Activated T-cell treated with anti-CD3 and anti-CD28 coated beads, Interleukin-2, amount 50 U/mL, for 4 hours (primary cell): ENCODE measurements around the gene CD320. TPM values are rescaled to one million over a fixed set of nuclear protein-coding genes. Genes with fewer than 3 reads are reported as not detected.
"Not testable (repeated sequence)": the region's sequence is repeated elsewhere in the genome, so short reads cannot be mapped to it uniquely, and the experiment has no call there.

Experiments used
- ATAC-seq, 2 donors: fragments of 200-7000 bp; cut with Tn5 transposase; one replicate each; pipeline ENCODE4 v1.10.0; 2021
- DNase-seq: peaks from one replicate; pipeline ENCODE4 v3.0.0-alpha.2; 2020
- H3K27me3 Mint-ChIP-seq: one replicate; pipeline ENCODE4 v1.8.0; 2021; ENCODE audit warnings: low read depth, mixed read lengths
- H3K36me3 Mint-ChIP-seq: one replicate; pipeline ENCODE4 v1.8.0; 2022; ENCODE audit warnings: mixed read lengths; ENCODE audit not compliant: insufficient read depth
- H3K4me1 Mint-ChIP-seq: one replicate; pipeline ENCODE4 v1.8.0; 2021; ENCODE audit warnings: low read depth, mixed read lengths
- H3K4me3 Mint-ChIP-seq: one replicate; pipeline ENCODE4 v1.8.0; 2021; ENCODE audit warnings: mild to moderate bottlenecking, moderate library complexity, mixed read lengths
- H3K9me3 Mint-ChIP-seq: one replicate; pipeline ENCODE4 v1.8.0; 2021; ENCODE audit warnings: mixed read lengths
- total RNA-seq, 3 donors: library from RNA; stranded (reverse); gene quantifications; one replicate each; pipeline ENCODE4 v1.2.1, GENCODE V29; 2021

CD320 gene
- 100 to 1,000 TPM; 142 to 175 (median 145) TPM for total RNA-seq

DNA sequence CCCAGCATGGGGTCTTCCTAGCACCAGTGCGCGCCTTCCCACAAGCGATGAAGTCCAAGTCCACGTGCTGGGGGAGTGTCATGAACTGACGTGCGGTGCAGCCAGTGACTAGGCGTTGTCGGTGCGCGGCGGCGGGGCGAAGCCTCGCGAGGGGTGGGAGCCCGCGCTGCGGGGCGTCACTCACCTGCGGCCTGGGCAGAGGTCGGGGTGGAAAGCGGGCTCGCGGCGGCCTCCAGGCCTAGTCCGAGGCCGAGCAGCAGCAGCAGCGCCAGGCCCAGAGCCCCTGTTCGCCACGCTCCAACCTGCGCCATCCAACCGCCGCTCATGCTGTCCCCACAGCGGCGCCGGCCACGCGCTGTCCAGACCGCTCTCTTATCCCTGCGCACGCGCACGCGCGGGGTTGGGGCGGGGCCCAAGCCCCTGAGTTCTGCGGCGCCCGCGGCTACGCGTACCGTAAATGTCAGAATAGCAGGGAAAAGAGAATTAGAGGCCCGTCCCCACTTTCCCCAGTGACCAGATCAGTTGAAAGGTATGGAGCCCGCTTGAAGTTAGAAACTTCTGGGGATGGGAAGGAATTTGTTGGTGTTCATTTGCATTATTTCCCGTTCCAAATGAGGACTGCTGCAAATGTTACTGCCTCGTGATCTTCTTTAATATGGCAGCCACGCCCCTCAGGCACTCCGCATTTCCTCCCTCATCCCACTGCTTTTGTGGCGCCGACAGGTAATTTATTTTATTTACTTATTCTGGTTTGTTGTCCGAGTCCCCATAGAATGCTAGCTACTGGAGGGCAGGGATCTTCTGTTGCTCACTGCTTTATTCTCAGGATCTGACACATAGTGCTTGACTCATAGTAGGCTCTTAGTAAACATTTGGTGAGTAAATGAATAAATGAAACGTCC lies at the start of gene CD320:
TSS of gene CD320 (minus strand) at position 394 of the 902 bp plus-strand sequence. CDS start at position 326, 68 bp downstream.
- ATAC-seq (peak; percentile 95 to 96), DNase-seq (peak; percentile 77)
- Mint-ChIP-seq H3K4me1 (peaks cover 32% of the 10 kb centered on the region), H3K9me3 (no peaks in the 10 kb centered on the region), H3K4me3 (peak within 1 kb of the TSS; percentile 95), H3K27me3 (no peaks in the 10 kb centered on the region), H3K36me3 (peaks cover 6% of the 10 kb centered on the region)

DNA sequence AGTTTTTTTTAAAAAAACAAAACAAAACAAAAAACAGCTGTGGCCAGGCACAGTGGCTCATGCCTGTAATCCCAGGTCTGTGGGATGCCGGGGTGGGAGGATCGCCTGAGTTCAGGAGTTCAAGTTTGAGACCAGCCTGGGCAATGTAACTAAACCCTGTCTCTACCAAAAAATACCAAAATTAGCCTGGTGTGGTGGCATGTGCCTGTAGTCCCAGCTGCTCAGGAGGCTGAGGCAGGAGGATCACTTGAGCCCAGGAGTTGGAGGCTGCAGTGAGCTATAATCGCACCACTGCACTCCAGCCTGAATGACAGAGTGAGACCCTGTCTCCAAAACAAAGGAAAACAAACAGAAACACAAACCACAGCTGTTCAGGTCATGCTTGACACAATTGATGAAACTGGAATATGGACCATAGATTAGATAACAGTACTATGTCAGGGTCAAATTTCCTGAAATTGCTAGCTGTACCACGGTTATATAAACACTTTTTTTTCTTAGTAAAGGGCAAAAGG lies 48.9 kb upstream of the CD320 start:
- H3K9me3 Mint-ChIP-seq, result no peaks in the 10 kb centered on the region
- H3K4me3 Mint-ChIP-seq, result no peak overlapping the region
- DNase-seq (no peak), ATAC-seq (no peak)
- peaks cover 14% of the 10 kb centered on the region for H3K27me3 Mint-ChIP-seq
- H3K4me1 Mint-ChIP-seq, result peaks cover 1% of the 10 kb centered on the region
- H3K36me3 Mint-ChIP-seq, result no peaks in the 10 kb centered on the region

- Mint-ChIP-seq H3K9me3 (no peaks in the 10 kb centered on the region), H3K36me3 (no peaks in the 10 kb centered on the region), H3K4me3 (no peak overlapping the region), H3K27me3 (peaks cover 18% of the 10 kb centered on the region), H3K4me1 (peaks cover 1% of the 10 kb centered on the region)
- DNase-seq (no peak), ATAC-seq (no peak)
Measured at GRCh38 chr19:8355631-8356402, 47.7 kb upstream of the CD320 start.

GRCh38 chr19:8352845-8353244 lies 44.7 kb upstream of the CD320 start:
- peaks cover 21% of the 10 kb centered on the region for H3K27me3 Mint-ChIP-seq
- not testable (repeated sequence) for DNase-seq, H3K36me3 Mint-ChIP-seq, H3K4me1 Mint-ChIP-seq, H3K4me3 Mint-ChIP-seq, H3K9me3 Mint-ChIP-seq, ATAC-seq

GRCh38 chr19:8352134-8352827 lies 44.1 kb upstream of the CD320 start:
- DNase-seq (no peak), ATAC-seq (no peak)
- H3K36me3 Mint-ChIP-seq, result no peaks in the 10 kb centered on the region
- no peaks in the 10 kb centered on the region for H3K9me3 Mint-ChIP-seq
- peaks cover 1% of the 10 kb centered on the region for H3K4me1 Mint-ChIP-seq
- no peak overlapping the region for H3K4me3 Mint-ChIP-seq
- peaks cover 21% of the 10 kb centered on the region for H3K27me3 Mint-ChIP-seq

DNA sequence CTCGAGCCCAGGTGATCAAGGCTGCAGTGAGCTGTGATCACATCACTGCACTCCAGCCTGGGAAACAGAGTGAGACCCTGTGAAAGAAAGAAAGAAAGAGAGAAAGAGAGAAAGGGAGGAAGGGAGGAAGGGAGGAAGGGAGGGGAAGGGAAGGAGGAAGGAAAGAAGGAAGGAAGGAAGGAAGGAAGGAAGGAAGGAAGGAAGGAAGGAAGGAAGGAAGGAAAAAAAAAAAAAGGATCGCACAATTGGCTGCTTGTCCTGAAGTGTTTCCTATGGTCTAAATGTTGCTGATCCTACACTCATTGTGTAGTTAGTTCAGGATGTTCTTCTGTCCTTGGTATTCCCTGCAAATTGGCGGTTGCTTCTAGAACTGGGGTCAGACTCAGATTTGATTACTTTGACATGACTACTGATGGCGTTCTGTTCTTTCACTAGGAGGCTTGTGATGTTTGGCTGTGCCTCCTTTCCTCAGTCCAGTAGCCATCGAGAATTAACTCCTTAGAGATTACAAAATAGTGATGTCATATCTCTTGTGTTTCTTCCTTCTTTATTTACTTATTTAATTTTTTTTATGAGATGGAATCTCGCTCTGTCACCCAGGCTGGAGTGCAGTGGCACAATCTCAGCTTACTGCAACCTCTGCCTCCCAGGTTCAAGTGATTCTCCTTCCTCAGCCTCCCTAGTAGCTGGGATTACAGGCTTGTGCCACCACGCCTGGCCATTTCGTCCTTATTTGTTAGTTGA lies 41.6 kb upstream of the CD320 start:
- not testable (repeated sequence) for ATAC-seq, H3K9me3 Mint-ChIP-seq, H3K36me3 Mint-ChIP-seq, DNase-seq, H3K4me3 Mint-ChIP-seq, H3K4me1 Mint-ChIP-seq
- H3K27me3 Mint-ChIP-seq, result peaks cover 23% of the 10 kb centered on the region

GRCh38 chr19:8343483-8343844 lies 35.3 kb upstream of the CD320 start:
- H3K4me3 Mint-ChIP-seq, result peak overlapping the region; percentile 74
- DNase-seq, result no peak
- peaks cover 8% of the 10 kb centered on the region for H3K4me1 Mint-ChIP-seq
- ATAC-seq, result peak in 1 of 2 donors; percentile 4
- no peaks in the 10 kb centered on the region for H3K36me3 Mint-ChIP-seq
- peaks cover 9% of the 10 kb centered on the region for H3K27me3 Mint-ChIP-seq
- no peaks in the 10 kb centered on the region for H3K9me3 Mint-ChIP-seq

GRCh38 chr19:8342684-8343482 lies 34.7 kb upstream of the CD320 start, which contains the start of gene KANK3:
TSS of gene KANK3 (minus strand) at chr19:8343262. CDS start at chr19:8337828, 5,434 bp downstream.
- ATAC-seq (peak; percentile 100), DNase-seq (peak; percentile 88)
- no peaks in the 10 kb centered on the region for H3K9me3 Mint-ChIP-seq
- H3K4me3 Mint-ChIP-seq, result peak within 1 kb of the TSS; percentile 74
- H3K36me3 Mint-ChIP-seq, result no peaks in the 10 kb centered on the region
- H3K4me1 Mint-ChIP-seq, result peaks cover 8% of the 10 kb centered on the region
- H3K27me3 Mint-ChIP-seq, result peaks cover 14% of the 10 kb centered on the region

- H3K36me3 Mint-ChIP-seq, result no peaks in the 10 kb centered on the region
- H3K27me3 Mint-ChIP-seq, result peaks cover 20% of the 10 kb centered on the region
- DNase-seq (no peak), ATAC-seq (no peak)
- H3K4me1 Mint-ChIP-seq, result peaks cover 8% of the 10 kb centered on the region
- no peaks in the 10 kb centered on the region for H3K9me3 Mint-ChIP-seq
- H3K4me3 Mint-ChIP-seq, result no peak overlapping the region
Measured at GRCh38 chr19:8342316-8342683, 34.1 kb upstream of the CD320 start.

GRCh38 chr19:8341504-8341903 lies 33.3 kb upstream of the CD320 start:
- H3K9me3 Mint-ChIP-seq, ATAC-seq, H3K36me3 Mint-ChIP-seq, DNase-seq, H3K4me1 Mint-ChIP-seq, H3K4me3 Mint-ChIP-seq: not testable (repeated sequence)
- H3K27me3 Mint-ChIP-seq, result peaks cover 24% of the 10 kb centered on the region

- ATAC-seq, result no peak
- no peak overlapping the region for H3K4me3 Mint-ChIP-seq
- peaks cover 31% of the 10 kb centered on the region for H3K27me3 Mint-ChIP-seq
- no peak for DNase-seq
- no peaks in the 10 kb centered on the region for H3K9me3 Mint-ChIP-seq
- H3K4me1 Mint-ChIP-seq, result peaks cover 11% of the 10 kb centered on the region
- H3K36me3 Mint-ChIP-seq, result no peaks in the 10 kb centered on the region
Measured at GRCh38 chr19:8340341-8341096, 32.4 kb upstream of the CD320 start.

GRCh38 chr19:8338835-8339234 lies 30.7 kb upstream of the CD320 start:
- H3K4me1 Mint-ChIP-seq, result peaks cover 11% of the 10 kb centered on the region
- no peak for DNase-seq
- H3K4me3 Mint-ChIP-seq, result no peak overlapping the region
- peaks cover 36% of the 10 kb centered on the region for H3K27me3 Mint-ChIP-seq
- no peaks in the 10 kb centered on the region for H3K36me3 Mint-ChIP-seq
- ATAC-seq, result no peak
- no peaks in the 10 kb centered on the region for H3K9me3 Mint-ChIP-seq
